GM21515 (cell line): ENCODE results near the gene ZCWPW1.
"Not testable (repeated sequence)": the region's sequence is repeated elsewhere in the genome, so short reads cannot be mapped to it uniquely, and the experiment has no call there.

Source experiments
- ATAC-seq: cut with Tn5 transposase; IDR thresholded peaks from one replicate; pipeline ENCODE4 v1.9.1; 2021; ENCODE audit not compliant: unreplicated experiment

ZCWPW1 gene

DNA sequence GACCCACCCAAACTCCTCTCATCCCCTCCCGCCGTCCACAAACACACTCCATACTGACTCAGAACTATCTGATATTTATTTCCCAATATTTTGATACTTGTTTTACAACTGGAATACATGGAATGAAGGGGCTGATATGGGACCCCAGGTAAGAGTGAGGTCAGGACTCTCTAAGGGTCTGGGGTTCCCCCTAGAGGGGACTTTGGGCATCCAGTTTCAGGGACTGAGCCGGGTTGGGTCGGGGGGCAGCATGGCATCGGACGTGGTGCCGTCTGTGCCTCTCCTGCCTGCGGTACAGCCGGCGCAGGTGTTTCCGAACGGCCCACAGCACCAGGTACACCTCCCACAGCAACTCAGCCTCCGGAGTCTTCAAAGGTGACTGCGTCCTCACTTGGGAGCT lies 28.1 kb upstream of the ZCWPW1 start:
- no peak for ATAC-seq

- ATAC-seq = no peak
Measured at GRCh38 chr7:100455206-100455605, 26.7 kb upstream of the ZCWPW1 start.

GRCh38 chr7:100453854-100454253 lies 25.4 kb upstream of the ZCWPW1 start:
- ATAC-seq = not testable (repeated sequence)

DNA sequence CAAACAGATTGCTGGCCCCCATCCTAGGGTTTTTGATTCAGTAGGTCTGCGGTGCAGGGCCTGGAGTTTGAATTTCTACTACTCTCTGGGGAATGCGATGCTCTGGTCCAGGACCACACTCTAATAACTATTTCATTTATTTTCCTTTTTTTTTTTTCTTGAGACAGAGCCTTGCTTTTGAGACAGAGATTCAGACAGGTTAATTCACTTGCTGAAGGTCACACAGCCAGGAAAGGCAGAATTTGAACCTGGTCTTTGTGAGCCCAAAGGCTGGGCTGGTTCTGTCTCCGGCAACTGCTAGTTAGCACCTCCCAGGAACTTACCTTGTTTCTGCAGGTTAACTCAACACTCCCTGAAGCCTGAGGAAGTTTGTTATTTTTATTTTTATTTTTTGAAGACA lies 24.0 kb upstream of the ZCWPW1 start:
- no peak for ATAC-seq

DNA sequence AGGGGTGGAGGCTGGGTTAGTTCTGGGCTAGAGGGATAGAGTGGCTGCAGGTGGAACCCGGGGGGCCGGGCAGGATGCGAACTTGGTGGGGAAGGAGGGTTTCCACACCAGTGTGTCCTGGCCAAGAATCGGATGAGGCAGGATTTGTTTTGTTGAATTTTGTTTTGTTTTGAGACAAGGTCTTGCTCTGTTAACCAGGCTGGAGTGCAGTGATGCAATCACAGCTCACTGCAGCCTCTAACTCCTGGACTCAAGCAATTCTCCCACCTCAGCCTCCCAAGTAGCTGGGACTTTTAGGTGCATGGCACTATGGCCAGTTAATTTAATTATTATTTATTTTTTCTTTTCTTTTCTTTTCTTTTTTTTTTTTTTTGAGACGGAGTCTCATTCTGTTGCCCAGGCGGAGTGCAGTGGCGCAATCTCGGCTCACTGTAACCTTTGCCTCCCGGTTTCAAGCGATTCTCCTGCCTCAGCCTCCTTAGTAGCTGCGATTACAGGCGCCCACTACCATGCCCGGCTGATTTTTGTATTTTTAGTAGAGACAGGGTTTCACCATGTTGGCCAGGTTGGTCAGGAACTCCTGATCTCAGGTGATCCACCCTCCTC lies 20.8 kb upstream of the ZCWPW1 start:
- ATAC-seq = no peak

DNA sequence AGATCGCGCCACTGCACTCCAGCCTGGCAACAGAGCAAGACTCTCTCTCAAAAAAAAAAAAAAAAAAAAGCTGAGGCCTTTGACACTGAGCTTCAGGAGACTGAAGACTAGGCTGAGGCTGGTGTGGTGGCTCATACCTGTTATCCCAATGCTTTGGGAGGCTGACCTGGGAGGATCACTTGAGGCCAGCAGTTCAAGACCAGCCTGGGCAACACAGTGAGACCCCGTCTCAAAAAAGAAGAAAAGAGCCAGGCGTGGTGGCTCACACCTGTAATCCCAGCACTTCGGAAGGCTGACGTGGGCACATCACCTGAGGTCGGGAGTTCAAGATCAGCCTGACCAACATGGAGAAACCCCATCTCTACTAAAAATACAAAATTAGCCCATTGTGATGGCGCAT lies 18.9 kb upstream of the ZCWPW1 start:
- not testable (repeated sequence) for ATAC-seq

- no peak for ATAC-seq
Measured at GRCh38 chr7:100446040-100446439, 17.5 kb upstream of the ZCWPW1 start.

- ATAC-seq = no peak
Measured at GRCh38 chr7:100444311-100445278, 16.1 kb upstream of the ZCWPW1 start.

DNA sequence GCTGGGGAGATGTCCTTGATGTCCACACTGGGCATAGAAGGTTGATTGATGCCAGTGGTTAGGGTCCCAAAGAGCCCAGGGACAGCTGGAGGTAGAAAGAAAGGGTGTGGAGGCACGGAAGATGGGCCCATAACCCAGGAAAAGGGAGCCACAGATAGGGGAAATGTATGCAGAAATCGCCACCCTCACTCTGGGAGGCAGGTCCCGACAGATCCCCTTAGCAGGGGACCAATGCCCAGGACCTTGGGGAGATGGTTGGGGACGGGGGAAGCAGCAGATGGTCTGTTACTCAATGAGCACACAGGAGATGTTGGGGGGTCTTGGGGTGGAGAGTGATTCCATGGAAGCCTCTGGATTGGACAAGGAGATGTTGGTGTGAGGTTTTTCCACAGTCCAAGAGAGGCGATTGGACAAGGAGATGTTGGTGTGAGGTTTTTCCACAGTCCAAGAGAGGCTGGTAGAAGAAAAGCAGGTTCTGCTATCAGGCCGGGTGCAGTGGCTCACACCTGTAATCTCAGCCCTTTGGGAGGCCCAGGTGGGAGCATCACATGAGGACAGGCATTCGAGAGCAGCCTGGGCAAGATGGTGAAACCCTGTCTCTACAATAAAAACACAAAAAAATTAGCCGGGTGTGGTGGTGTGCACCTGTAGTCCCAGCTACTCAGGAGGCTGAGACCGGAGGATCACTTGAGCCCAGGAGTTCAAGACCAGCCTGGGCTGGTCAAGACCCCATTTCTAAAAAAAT lies 14.8 kb upstream of the ZCWPW1 start:
- no peak for ATAC-seq

GRCh38 chr7:100441641-100442535 lies 13.4 kb upstream of the ZCWPW1 start:
- ATAC-seq = no peak

DNA sequence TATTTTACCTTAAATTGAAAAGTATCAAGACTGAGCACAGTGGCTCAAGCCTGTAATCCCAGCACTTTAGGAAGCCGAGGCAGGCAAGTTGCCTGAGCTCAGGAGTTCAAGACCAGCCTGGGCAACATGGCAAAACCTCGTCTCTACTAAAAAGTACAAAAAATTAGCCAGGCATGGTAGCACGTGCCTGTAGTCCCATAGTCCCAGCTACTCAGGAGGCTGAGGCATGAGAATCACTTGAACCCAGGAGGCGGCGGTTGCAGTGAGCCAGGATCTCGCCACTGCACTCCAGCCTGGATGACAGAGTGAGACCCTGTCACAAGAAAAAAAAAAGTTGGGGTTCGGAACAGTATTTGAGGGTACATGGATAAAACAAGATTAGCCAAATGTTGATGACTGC lies 10.7 kb upstream of the ZCWPW1 start:
- ATAC-seq = not testable (repeated sequence)

GRCh38 chr7:100438731-100439130 lies 10.2 kb upstream of the ZCWPW1 start:
- ATAC-seq = not testable (repeated sequence)

GRCh38 chr7:100438172-100438571 lies 9.7 kb upstream of the ZCWPW1 start:
- ATAC-seq = no peak

DNA sequence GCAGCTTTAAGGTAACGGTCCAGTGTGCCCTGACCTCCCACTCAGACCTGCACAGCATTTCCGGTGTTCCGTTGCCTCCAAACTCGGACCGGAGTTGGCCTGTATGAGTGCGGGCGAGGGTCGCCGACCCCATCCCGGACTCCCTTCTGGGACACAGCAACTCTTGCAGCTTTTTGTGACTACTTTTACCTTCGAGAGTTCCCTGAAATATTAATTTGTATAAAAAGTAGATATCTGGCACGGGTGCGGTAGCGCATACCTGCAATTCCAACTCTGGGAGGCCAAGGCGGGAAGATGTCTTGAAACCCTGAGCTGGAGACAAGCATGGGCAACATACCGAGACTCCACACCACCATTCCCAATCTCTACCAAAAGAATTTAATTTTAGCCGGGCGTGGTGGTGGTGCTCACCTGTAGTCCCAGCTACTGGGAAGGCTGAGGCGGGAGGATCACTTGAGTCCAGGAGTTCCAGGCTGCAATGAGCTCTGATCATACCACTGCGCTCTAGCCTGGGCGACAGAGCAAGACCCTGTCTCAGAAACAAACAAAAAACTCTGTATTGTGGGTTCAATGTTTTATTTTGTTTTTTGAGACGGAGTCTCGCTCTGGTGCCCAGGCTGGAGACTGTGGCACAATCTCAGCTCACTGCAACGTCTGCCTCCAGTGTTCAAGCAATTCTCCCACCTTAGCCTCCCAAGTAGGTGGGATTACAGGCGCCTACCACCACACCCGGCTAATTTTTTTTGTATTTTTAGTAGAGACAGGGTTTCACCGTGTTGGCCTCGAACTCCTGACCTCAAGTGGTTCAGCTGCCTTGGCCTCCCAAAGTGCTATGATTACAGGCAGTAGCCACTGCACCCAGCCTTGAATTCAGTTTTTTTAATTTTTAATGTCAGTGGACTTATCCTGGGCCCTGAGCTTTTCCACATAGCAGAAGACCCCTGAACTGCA lies 8.9 kb upstream of the ZCWPW1 start:
- no peak for ATAC-seq

DNA sequence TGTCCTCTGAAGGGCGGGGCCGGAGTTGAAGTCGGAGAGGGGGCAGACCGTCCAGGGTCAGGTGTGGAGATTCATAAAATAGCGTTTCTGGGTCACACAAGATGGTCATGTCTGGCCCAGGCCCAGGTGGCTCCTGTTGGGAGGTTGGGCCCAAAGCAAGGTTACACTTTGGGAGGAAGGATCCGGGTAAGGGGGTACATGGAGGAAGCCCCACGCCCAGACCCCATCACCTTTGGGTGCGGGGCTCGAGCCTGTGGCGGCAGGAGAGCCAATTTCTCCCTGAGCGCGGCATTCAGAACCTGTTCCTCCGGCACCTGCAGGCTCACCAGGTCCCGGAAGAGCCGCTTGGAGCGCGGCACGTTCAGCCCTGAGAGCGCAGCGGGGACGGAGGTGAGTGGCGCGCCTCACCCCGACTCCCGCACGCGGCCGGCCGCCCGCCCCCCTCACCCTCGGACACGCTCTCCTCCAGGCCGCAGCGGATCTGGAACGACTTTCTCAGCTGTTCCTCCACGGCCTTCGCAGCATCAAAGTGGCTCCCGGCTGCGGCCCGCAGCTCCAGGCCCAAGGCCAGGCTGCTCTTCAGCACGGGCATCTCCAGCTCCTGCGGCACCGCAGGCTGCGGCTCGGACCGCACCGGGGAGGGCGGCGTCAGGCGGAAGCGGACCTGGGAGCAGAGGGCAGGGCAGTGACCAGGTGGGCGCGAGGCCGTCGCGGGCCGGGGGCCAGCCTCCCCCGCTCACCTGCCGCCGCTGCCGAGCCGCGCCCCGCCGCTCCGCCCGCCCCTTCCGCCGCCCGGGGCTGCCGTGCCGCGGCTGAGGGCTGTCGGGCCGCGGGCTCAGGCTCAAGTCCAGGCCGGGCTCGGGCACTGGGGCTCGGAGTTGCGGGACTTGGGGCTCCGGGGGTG lies 7.2 kb upstream of the ZCWPW1 start:
- peak; percentile 20 for ATAC-seq

GRCh38 chr7:100434297-100435144 lies 6.0 kb upstream of the ZCWPW1 start:
- no peak for ATAC-seq

DNA sequence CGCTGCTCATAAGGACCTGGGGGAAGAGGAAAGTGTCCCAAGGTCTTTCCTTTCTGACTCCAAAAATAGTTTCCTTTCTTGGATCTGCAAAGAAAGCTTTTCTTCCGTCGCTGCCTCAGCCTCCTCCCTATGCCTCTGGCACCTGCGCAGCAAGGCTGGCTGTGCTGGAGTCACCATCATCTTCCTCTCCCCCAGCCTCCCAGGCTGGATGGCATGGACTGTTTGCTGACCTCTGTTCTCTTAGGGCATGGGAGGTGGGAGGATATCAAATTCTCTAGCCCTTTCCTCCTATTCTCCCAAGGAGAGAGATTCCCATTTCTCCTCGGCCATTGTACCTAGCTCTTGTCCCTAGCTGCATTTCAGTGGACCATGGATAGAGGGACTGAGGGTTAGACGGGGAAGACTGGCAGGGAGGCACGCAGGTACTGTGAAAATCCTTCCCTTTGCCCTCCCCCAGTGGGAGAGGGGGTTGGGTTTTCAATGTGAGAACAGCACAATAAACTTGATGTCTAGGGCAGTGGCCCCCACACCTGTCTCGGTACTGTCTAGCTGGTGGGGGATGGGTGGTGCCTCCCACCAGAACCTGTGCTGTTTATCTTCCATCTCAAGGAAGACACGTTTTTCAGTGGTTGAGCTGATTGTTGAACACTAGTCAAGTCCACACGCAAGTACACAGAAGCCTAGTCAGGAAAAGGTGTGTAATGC lies 5.2 kb upstream of the ZCWPW1 start:
- no peak for ATAC-seq
